ENCODE results near the gene CTU1.

GRCh38 chr19:51127755-51128154 lies 19.5 kb upstream of the CTU1 start:
- no peak for TF ChIP-seq EZH2 (IDR thresholded peaks at IDR 0.05; ENCODE audit: insufficient read depth, poor library complexity, severe bottlenecking)
- TF ChIP-seq EZH2phosphoT487 (IDR thresholded peaks at IDR 0.05; ENCODE audit: insufficient read depth, low read depth): no peak

All from GM23248 (cell line).